B cell (primary cell): Measurements from ENCODE around the gene METAP1D. TPM values are rescaled to one million over a fixed set of nuclear protein-coding genes. Genes with fewer than 3 reads are reported as not detected.

ENCODE experiments used
- ATAC-seq: fragments of 200-7000 bp; cut with Tn5 transposase; one replicate; pipeline ENCODE4 v1.10.0; 2021; ENCODE audit warnings: low read depth, mild to moderate bottlenecking, moderate number of reproducible peaks, moderate library complexity
- CTCF ChIA-PET: fragments of 350-600 bp; sonication (Branson Sonifier 250); formaldehyde crosslinking; loops from one replicate; lab custom pipeline; 2021; ENCODE audit warnings: antibody characterized with exemption, inconsistent platforms; lab: Charles Lee
- POLR2A ChIA-PET: fragments of 350-600 bp; sonication (Branson Sonifier 250); formaldehyde crosslinking; loops from one replicate; lab custom pipeline; 2021; ENCODE audit warnings: antibody characterized with exemption; lab: Charles Lee
- DNase-seq: peaks from one replicate; pipeline ENCODE4 v3.0.0; 2013
- H2AFZ ChIP-seq: 2 replicates; pipeline ENCODE4 v1.6.1; 2012; ENCODE audit warnings: mild to moderate bottlenecking, low read depth, low read length; ENCODE audit not compliant: insufficient read depth, poor library complexity, severe bottlenecking
- H3K27ac ChIP-seq, 2 donors: 1 replicate in 1 of 2; 2 replicates in 1 of 2; pipeline ENCODE4 v1.5.1; 2012 to 2013; ENCODE audit warnings: low read length in 2 of 2, mild to moderate bottlenecking in 2 of 2, moderate library complexity in 1 of 2
- H3K27me3 ChIP-seq, 4 experiments: fragments of 200-600 bp in 1 of 4; sonication (generic) in 1 of 4; replicated peaks in 1 of 4; 1 replicate in 2 of 4; 2 replicates in 2 of 4; pipeline versions ENCODE4 v1.6.1 to v1.7.0; 2013 to 2016; ENCODE audit warnings: low read length in 3 of 4, mild to moderate bottlenecking in 2 of 4, mixed read lengths in 1 of 4, moderate library complexity in 1 of 4; ENCODE audit not compliant: insufficient read depth in 4 of 4, control insufficient read depth in 3 of 4; ENCODE audit errors: control extremely low read depth in 1 of 4
- H3K36me3 ChIP-seq, 2 experiments: replicated peaks in 1 of 2; 1 replicate in 1 of 2; 2 replicates in 1 of 2; pipeline versions ENCODE4 v1.6.1 to v1.7.1; 2013; ENCODE audit warnings: low read length in 1 of 2; ENCODE audit not compliant: insufficient read depth in 2 of 2, control insufficient read depth in 1 of 2; ENCODE audit errors: control extremely low read depth in 1 of 2, extremely low read depth in 1 of 2
- H3K4me1 ChIP-seq, 2 donors: fragments of 200-600 bp in 1 of 2; sonication (generic) in 1 of 2; 1 replicate in 1 of 2; 2 replicates in 1 of 2; pipeline versions ENCODE4 v1.5.1 to v1.6.1; 2013 to 2017; ENCODE audit warnings: low read length in 2 of 2; ENCODE audit not compliant: control insufficient read depth in 2 of 2, insufficient read depth in 2 of 2
- H3K4me2 ChIP-seq: replicated peaks from 2 replicates; pipeline ENCODE3; 2012; ENCODE audit warnings: mild to moderate bottlenecking, low read depth, low read length; ENCODE audit not compliant: poor library complexity, severe bottlenecking
- H3K4me3 ChIP-seq, 5 experiments: fragments of 200-600 bp in 1 of 5; sonication (generic) in 1 of 5; 1 replicate in 3 of 5; 2 replicates in 2 of 5; pipeline versions ENCODE4 v1.5.1 to v1.7.0; 2011 to 2016; ENCODE audit warnings: low read length in 4 of 5, mild to moderate bottlenecking in 4 of 5, low read depth in 2 of 5, control low read depth in 1 of 5, moderate library complexity in 1 of 5; ENCODE audit not compliant: insufficient read depth in 1 of 5; ENCODE audit errors: control extremely low read depth in 1 of 5, extremely low read depth in 1 of 5
- H3K79me2 ChIP-seq: fragments of 200-600 bp; sonication (generic); one replicate; pipeline ENCODE4 v1.6.0; 2016; ENCODE audit warnings: low read length; ENCODE audit not compliant: control insufficient read depth, insufficient read depth
- H3K9ac ChIP-seq: fragments of 200-600 bp; sonication (generic); 2 replicates; pipeline ENCODE4 v1.6.1; 2017; ENCODE audit warnings: mild to moderate bottlenecking, low read length, moderate library complexity
- H3K9me3 ChIP-seq, 3 donors: one replicate each; pipeline versions ENCODE4 v1.6.1 to v1.7.1; 2013; ENCODE audit warnings: low read length in 2 of 3; ENCODE audit not compliant: control insufficient read depth in 2 of 3, insufficient read depth in 1 of 3; ENCODE audit errors: control extremely low read depth in 1 of 3
- H4K20me1 ChIP-seq: 2 replicates; pipeline ENCODE4 v1.6.0; 2012; ENCODE audit warnings: mild to moderate bottlenecking, low read length; ENCODE audit not compliant: insufficient read depth, control insufficient read depth, poor library complexity, severe bottlenecking
- H3K27ac Mint-ChIP-seq: one replicate; pipeline ENCODE4 v1.8.0; 2021; ENCODE audit warnings: mixed read lengths
- H3K27me3 Mint-ChIP-seq: one replicate; pipeline ENCODE4 v1.8.0; 2021; ENCODE audit warnings: mixed read lengths
- H3K4me1 Mint-ChIP-seq: one replicate; pipeline ENCODE4 v1.8.0; 2021; ENCODE audit warnings: mixed read lengths
- H3K4me3 Mint-ChIP-seq: one replicate; pipeline ENCODE4 v1.8.0; 2021; ENCODE audit warnings: mixed read lengths
- H3K9me3 Mint-ChIP-seq: one replicate; pipeline ENCODE4 v1.8.0; 2022; ENCODE audit warnings: mixed read lengths; ENCODE audit not compliant: insufficient read depth
- CTCF ChIP-seq: fragments of 200-600 bp; IDR thresholded peaks from one replicate; pipeline ENCODE4 v1.8.0; 2022; ENCODE audit warnings: antibody characterized with exemption, mild to moderate bottlenecking
- whole genome bisulfite sequencing: methylation state at CpG from one replicate; pipeline ENCODE4 v1.1.5; 2013; ENCODE audit warnings: missing lambda C conversion rate; ENCODE audit not compliant: insufficient coverage; 5-methylcytosine and 5-hydroxymethylcytosine counted together
- intact Hi-C: fragments of 100-400 bp; cut with micrococcal nuclease; formaldehyde crosslinking; loops from one replicate; pipeline ENCODE4 v1.10.0; 2022
- polyA plus RNA-seq: library from polyadenylated mRNA; depleted of rRNA; stranded (reverse); fragments of >200 nt; gene quantifications from 2 replicates; pipeline ENCODE4 v1.2.3, GENCODE V29; 2012
- total RNA-seq, 2 donors: library from RNA; stranded (reverse); fragments of 120-200 nt in 1 of 2; gene quantifications; 1 replicate in 1 of 2; 2 replicates in 1 of 2; pipeline versions ENCODE4 v1.2.3 to v1.2.4, GENCODE V29; 2013 to 2022

Gene METAP1D
- total and polyA plus RNA-seq, 2 donors (not counting 1 experiment from before 2014, with no cell fraction given), result 7.8 to 8.9 TPM

- Mint-ChIP-seq H3K27me3 (peaks cover 57% of the 10 kb centered on the region), H3K4me3 (peak overlapping the region; percentile 72), H3K27ac (peak overlapping the region; percentile 50), H3K4me1 (peaks cover 53% of the 10 kb centered on the region), H3K9me3 (no peaks in the 10 kb centered on the region)
- ChIA-PET POLR2A (interaction anchor here (0.6 to 1.8 kb wide), 3 partner anchors 12 to 165 kb away, joined by 3 to 6 read pairs (median 5); no protein-coding TSS in a partner anchor), CTCF (interaction anchor here (1.5 to 7.3 kb wide), 2 partner anchors 13 to 361 kb away, joined by 3 to 58 read pairs; partner anchors contain the start of gene DLX1)
- H3K9ac ChIP-seq, result no peak overlapping the region
- H3K36me3 ChIP-seq, result no peaks in the 10 kb centered on the region
- H3K4me3 ChIP-seq, result peak overlapping the region in 1 of 5 experiments; percentile 36
- peaks cover 15% of the 10 kb centered on the region for H4K20me1 ChIP-seq
- peaks cover 76 to 91% of the 10 kb centered on the region in 2 donors for H3K4me1 ChIP-seq
- ATAC-seq (no peak), DNase-seq (peak; percentile 60)
- WGBS, result 4% methylated on average over 70 of the region's 72 CpGs
- H2AFZ ChIP-seq, result no peak overlapping the region
- no peak overlapping the region for H3K27ac ChIP-seq
- H3K9me3 ChIP-seq, result peaks cover 0 to 89% (median 8%) of the 10 kb centered on the region in 3 donors
- peak overlapping the region; percentile 81 for H3K4me2 ChIP-seq
- TF ChIP-seq CTCF, result no peak
- intact Hi-C loops, result loop anchor here (5.0 to 10.0 kb wide), 4 partner anchors 178 to 528 kb away; partner anchors contain the start of genes HAT1 and PDK1
- H3K79me2 ChIP-seq, result no peaks in the 10 kb centered on the region
- peaks cover 4 to 100% (median 92%) of the 10 kb centered on the region in 4 experiments for H3K27me3 ChIP-seq
Observed at GRCh38 chr2:172100080-172100934, 100.6 kb downstream of the METAP1D start.
